HG02973 (cell line): ENCODE data around the gene OR2AE1.

ENCODE experiments used
- ATAC-seq: cut with Tn5 transposase; IDR thresholded peaks from one replicate; pipeline ENCODE4 v1.9.1; 2021; ENCODE audit warnings: moderate library complexity; ENCODE audit not compliant: unreplicated experiment

Gene OR2AE1

GRCh38 chr7:99860281-99861127 is 16.3 kb downstream of the OR2AE1 start:
- ATAC-seq: no peak

GRCh38 chr7:99855236-99855635 is 21.6 kb downstream of the OR2AE1 start:
- ATAC-seq: no peak

- no peak for ATAC-seq
Observed at GRCh38 chr7:99848420-99849216, 28.2 kb downstream of the OR2AE1 start.

- ATAC-seq: no peak
Observed at GRCh38 chr7:99844328-99844727, 32.5 kb downstream of the OR2AE1 start.

- no peak for ATAC-seq
Observed at GRCh38 chr7:99843808-99844207, 33.0 kb downstream of the OR2AE1 start.

GRCh38 chr7:99842926-99843325 is 33.9 kb downstream of the OR2AE1 start:
- ATAC-seq: no peak

- ATAC-seq: no peak
Observed at GRCh38 chr7:99840136-99840869, 36.5 kb downstream of the OR2AE1 start.

- ATAC-seq: no peak
Observed at GRCh38 chr7:99839287-99840021, 37.4 kb downstream of the OR2AE1 start.

GRCh38 chr7:99837649-99838361 is 39.0 kb downstream of the OR2AE1 start:
- no peak for ATAC-seq

GRCh38 chr7:99835189-99835588 is 41.6 kb downstream of the OR2AE1 start:
- no peak for ATAC-seq

GRCh38 chr7:99834382-99834781 is 42.5 kb downstream of the OR2AE1 start:
- no peak for ATAC-seq

GRCh38 chr7:99833289-99833877 is 43.5 kb downstream of the OR2AE1 start:
- ATAC-seq: no peak

- ATAC-seq: no peak
Observed at GRCh38 chr7:99831595-99831994, 45.2 kb downstream of the OR2AE1 start.

GRCh38 chr7:99829524-99830160 is 47.2 kb downstream of the OR2AE1 start:
- ATAC-seq: no peak

- no peak for ATAC-seq
Observed at GRCh38 chr7:99828811-99829210, 48.0 kb downstream of the OR2AE1 start.

GRCh38 chr7:99827040-99827778 is 49.6 kb downstream of the OR2AE1 start:
- ATAC-seq: no peak
